Stimulated activated naive CD8-positive, alpha-beta T cell treated with anti-CD3 and anti-CD28 coated beads, Interleukin-15, amount 100 ng/mL, for 72 hours (primary cell): ENCODE results near the gene COQ10B.
"Not testable (repeated sequence)": the region's sequence is repeated elsewhere in the genome, so short reads cannot be mapped to it uniquely, and the experiment has no call there.

ENCODE experiments used
- ATAC-seq: fragments of 150-1000 bp; cut with Tn5 transposase; 2 replicates; pipeline ENCODE4 v1.10.0; 2021; ENCODE audit warnings: mild to moderate bottlenecking, moderate library complexity
- DNase-seq, 2 donors: peaks; one replicate each; pipeline ENCODE4 v3.0.0; 2021 to 2022
- H3K27ac Mint-ChIP-seq, 2 donors: one replicate each; pipeline ENCODE4 v1.8.0; 2022; ENCODE audit warnings: mild to moderate bottlenecking in 2 of 2, mixed read lengths in 2 of 2, moderate library complexity in 2 of 2
- H3K27me3 Mint-ChIP-seq: one replicate; pipeline ENCODE4 v1.8.0; 2022; ENCODE audit warnings: mixed read lengths
- H3K4me1 Mint-ChIP-seq: one replicate; pipeline ENCODE4 v1.8.0; 2022; ENCODE audit warnings: mild to moderate bottlenecking, mixed read lengths
- H3K4me3 Mint-ChIP-seq, 2 donors: one replicate each; pipeline ENCODE4 v1.8.0; 2022; ENCODE audit warnings: mild to moderate bottlenecking in 2 of 2, mixed read lengths in 2 of 2, moderate library complexity in 1 of 2
- H3K9me3 Mint-ChIP-seq, 2 donors: one replicate each; pipeline ENCODE4 v1.8.0; 2022; ENCODE audit warnings: mixed read lengths in 2 of 2

Gene COQ10B

GRCh38 chr2:197453123-197453913 is at the start of gene COQ10B:
Gene COQ10B (plus strand): TSS chr2:197453552. CDS start chr2:197453561, 9 bp downstream.
- Mint-ChIP-seq H3K9me3 (no peaks in the 10 kb centered on the region), H3K4me1 (peaks cover 38% of the 10 kb centered on the region), H3K4me3 (peak within 1 kb of the TSS; percentile 98 to 99), H3K27me3 (no peaks in the 10 kb centered on the region), H3K27ac (peak within 1 kb of the TSS; percentile 100)
- DNase-seq (peak; percentile 98 to 99), ATAC-seq (peak; percentile 93)

GRCh38 chr2:197405582-197405981 is 47.8 kb upstream of the COQ10B start:
- no peaks in the 10 kb centered on the region for H3K27me3 Mint-ChIP-seq
- no peak for ATAC-seq
- no peaks in the 10 kb centered on the region for H3K4me1 Mint-ChIP-seq
- no peak for DNase-seq
- no peaks in the 10 kb centered on the region for H3K9me3 Mint-ChIP-seq
- H3K27ac Mint-ChIP-seq = no peak overlapping the region
- H3K4me3 Mint-ChIP-seq = no peak overlapping the region

GRCh38 chr2:197414039-197414438 is 39.3 kb upstream of the COQ10B start:
- no peaks in the 10 kb centered on the region for H3K27me3 Mint-ChIP-seq
- DNase-seq (no peak), ATAC-seq (no peak)
- no peaks in the 10 kb centered on the region for H3K9me3 Mint-ChIP-seq
- H3K27ac Mint-ChIP-seq = peak overlapping the region in 1 of 2 donors; percentile 82
- H3K4me3 Mint-ChIP-seq = no peak overlapping the region
- no peaks in the 10 kb centered on the region for H3K4me1 Mint-ChIP-seq

GRCh38 chr2:197414515-197414914 is 38.8 kb upstream of the COQ10B start:
- no peaks in the 10 kb centered on the region for H3K4me1 Mint-ChIP-seq
- no peaks in the 10 kb centered on the region for H3K27me3 Mint-ChIP-seq
- DNase-seq = no peak
- no peaks in the 10 kb centered on the region for H3K9me3 Mint-ChIP-seq
- H3K4me3 Mint-ChIP-seq = no peak overlapping the region
- no peak for ATAC-seq
- H3K27ac Mint-ChIP-seq = peak overlapping the region in 1 of 2 donors; percentile 30

- Mint-ChIP-seq H3K27me3 (no peaks in the 10 kb centered on the region), H3K4me3 (no peak overlapping the region), H3K27ac (peak overlapping the region in 1 of 2 donors; percentile 74), H3K4me1 (peaks cover 7% of the 10 kb centered on the region), H3K9me3 (no peaks in the 10 kb centered on the region)
- no peak for ATAC-seq
- no peak for DNase-seq
Measured at GRCh38 chr2:197416268-197416667, 37.1 kb upstream of the COQ10B start.

- Mint-ChIP-seq H3K27ac (no peak overlapping the region), H3K4me3 (no peak overlapping the region), H3K27me3 (no peaks in the 10 kb centered on the region), H3K9me3 (no peaks in the 10 kb centered on the region), H3K4me1 (peaks cover 28% of the 10 kb centered on the region)
- ATAC-seq (no peak), DNase-seq (no peak)
Measured at GRCh38 chr2:197419438-197419837, 33.9 kb upstream of the COQ10B start.

GRCh38 chr2:197423307-197423706 is 30.0 kb upstream of the COQ10B start:
- H3K4me1 Mint-ChIP-seq = peaks cover 49% of the 10 kb centered on the region
- H3K27me3 Mint-ChIP-seq = no peaks in the 10 kb centered on the region
- H3K27ac Mint-ChIP-seq = peak overlapping the region in 1 of 2 donors; percentile 48
- no peak for ATAC-seq
- no peaks in the 10 kb centered on the region for H3K9me3 Mint-ChIP-seq
- no peak for DNase-seq
- H3K4me3 Mint-ChIP-seq = no peak overlapping the region

- ATAC-seq = no peak
- H3K4me1 Mint-ChIP-seq = peaks cover 64% of the 10 kb centered on the region
Measured at GRCh38 chr2:197425550-197425949, 27.8 kb upstream of the COQ10B start.

GRCh38 chr2:197426723-197427603 is 26.4 kb upstream of the COQ10B start:
- DNase-seq (no peak), ATAC-seq (no peak)
- H3K27me3 Mint-ChIP-seq = no peaks in the 10 kb centered on the region
- H3K9me3 Mint-ChIP-seq = no peaks in the 10 kb centered on the region
- H3K4me3 Mint-ChIP-seq = peak overlapping the region; percentile 13 to 16
- H3K27ac Mint-ChIP-seq = peak overlapping the region in 1 of 2 donors; percentile 54
- peaks cover 74% of the 10 kb centered on the region for H3K4me1 Mint-ChIP-seq

More at GRCh38 chr2:197425550-197425949, 27.8 kb upstream of the COQ10B start:
- Mint-ChIP-seq H3K27me3 (no peaks in the 10 kb centered on the region), H3K4me3 (peak overlapping the region in 1 of 2 donors; percentile 7), H3K27ac (no peak overlapping the region), H3K9me3 (no peaks in the 10 kb centered on the region)
- DNase-seq = no peak

GRCh38 chr2:197427986-197428385 is 25.4 kb upstream of the COQ10B start:
- DNase-seq (no peak), ATAC-seq (no peak)
- no peak overlapping the region for H3K4me3 Mint-ChIP-seq
- H3K4me1 Mint-ChIP-seq = peaks cover 81% of the 10 kb centered on the region
- H3K27ac Mint-ChIP-seq = no peak overlapping the region
- no peaks in the 10 kb centered on the region for H3K9me3 Mint-ChIP-seq
- no peaks in the 10 kb centered on the region for H3K27me3 Mint-ChIP-seq

- Mint-ChIP-seq H3K9me3 (no peaks in the 10 kb centered on the region), H3K27ac (peak overlapping the region; percentile 52 to 87), H3K4me1 (peaks cover 62% of the 10 kb centered on the region), H3K4me3 (peak overlapping the region; percentile 78 to 91), H3K27me3 (no peaks in the 10 kb centered on the region)
- no peak for DNase-seq
- no peak for ATAC-seq
Measured at GRCh38 chr2:197431858-197432257, 21.5 kb upstream of the COQ10B start.

GRCh38 chr2:197432527-197432926 is 20.8 kb upstream of the COQ10B start:
- Mint-ChIP-seq H3K27ac (peak overlapping the region in 1 of 2 donors; percentile 19), H3K4me1 (peaks cover 58% of the 10 kb centered on the region), H3K4me3 (peak overlapping the region; percentile 78 to 91)
- DNase-seq, H3K27me3 Mint-ChIP-seq, ATAC-seq, H3K9me3 Mint-ChIP-seq: not testable (repeated sequence)

- DNase-seq (no peak), ATAC-seq (no peak)
- H3K4me1 Mint-ChIP-seq = peaks cover 51% of the 10 kb centered on the region
- no peaks in the 10 kb centered on the region for H3K9me3 Mint-ChIP-seq
- peak overlapping the region; percentile 85 to 91 for H3K4me3 Mint-ChIP-seq
- H3K27ac Mint-ChIP-seq = peak overlapping the region; percentile 99 to 100
- H3K27me3 Mint-ChIP-seq = no peaks in the 10 kb centered on the region
Measured at GRCh38 chr2:197433780-197434438, 19.4 kb upstream of the COQ10B start.

- Mint-ChIP-seq H3K4me1 (peaks cover 42% of the 10 kb centered on the region), H3K27me3 (no peaks in the 10 kb centered on the region)
- DNase-seq = peak; percentile 99 to 100
Measured at GRCh38 chr2:197434541-197435513, 18.5 kb upstream of the COQ10B start, which contains the start of gene SF3B1. Gene SF3B1 (minus strand): TSS chr2:197435028. CDS start chr2:197434999, 29 bp downstream.

More at GRCh38 chr2:197434541-197435513, 18.5 kb upstream of the COQ10B start, which contains the start of gene SF3B1:
- Mint-ChIP-seq H3K27ac (peak within 1 kb of the TSS; percentile 99 to 100), H3K9me3 (no peaks in the 10 kb centered on the region), H3K4me3 (peak within 1 kb of the TSS; percentile 85 to 91)
- ATAC-seq = peak; percentile 95
